Pancreas (tissue), 10 donors: ENCODE measurements around the gene SEC11C. TPM values are rescaled to one million over a fixed set of nuclear protein-coding genes. Genes with fewer than 3 reads are reported as not detected.

Source experiments
- ATAC-seq, 4 donors: fragments of 200-7000 bp; cut with Tn5 transposase; one replicate each; pipeline versions ENCODE4 v1.8.0 to v1.9.1; 2020; ENCODE audit warnings: mild to moderate bottlenecking in 4 of 4, moderate library complexity in 4 of 4
- DNase-seq, 6 donors: peaks; one replicate each; pipeline ENCODE4 v3.0.0-alpha.2; 2020
- FAIRE-seq: peaks from 2 replicates; lab custom pipeline; 2012; peaks lifted over from hg19 to GRCh38; lab: Jason Lieb, UNC
- H3K27ac ChIP-seq, 4 donors: fragments of 200-600 bp; sonication (generic); 1 replicate in 3 of 4; 2 replicates in 1 of 4; pipeline versions ENCODE4 v1.5.0 to v1.8.0; 2020
- H3K27me3 ChIP-seq, 4 donors: fragments of 200-600 bp; one replicate each; pipeline ENCODE4 v1.8.0; 2021
- H3K36me3 ChIP-seq, 3 donors: fragments of 200-600 bp; sonication (generic) in 1 of 3; one replicate each; pipeline versions ENCODE4 v1.5.0 to v1.8.0; 2020 to 2021
- H3K4me1 ChIP-seq, 3 donors: fragments of 200-600 bp; one replicate each; pipeline ENCODE4 v1.8.0; 2021
- H3K4me3 ChIP-seq, 4 donors: fragments of 200-600 bp; sonication (generic) in 2 of 4; one replicate each; pipeline versions ENCODE4 v1.5.0 to v1.8.0; 2020 to 2021
- H3K9me3 ChIP-seq, 4 donors: fragments of 200-600 bp; one replicate each; pipeline ENCODE4 v1.8.0; 2021
- WGBS, 2 donors: extraction: QIAGEN DNeasy Blood & Tissue Kit; methylation state at CpG; one replicate each; pipeline ENCODE4 v1.1.7; 2013; 5-methylcytosine and 5-hydroxymethylcytosine counted together
- intact Hi-C, 3 donors: fragments of 100-400 bp; cut with DNase I; formaldehyde crosslinking; loops; one replicate each; pipeline versions ENCODE4 v1.11.1 to v1.14.2; 2022
- polyA plus RNA-seq, 2 donors: library from polyadenylated mRNA; stranded (reverse); fragments of 200-250 nt; gene quantifications; one replicate each; pipeline ENCODE4 v1.2.3, GENCODE V29; 2013
- total RNA-seq, 6 donors: library from RNA; stranded (reverse); fragmentation: NEBNext Ultra II Directional in 4 of 6; extraction: Animal tissue kit (Norgen Biotek cat#: 25700) in 4 of 6; gene quantifications; one replicate each; pipeline versions ENCODE4 v1.2.1 to v1.2.4, GENCODE V29; 2021 to 2023
- TF ChIP-seq, protein P1 (sequence below), 4 donors: fragments of 200-600 bp; sonication (generic) in 3 of 4; IDR thresholded peaks; one replicate each; pipeline versions ENCODE4 v1.5.0 to v1.8.0; 2021; ENCODE audit warnings: antibody characterized with exemption in 4 of 4
- donor health status: healthy with polysubstance abuse.
- donor health status: DM: no; HTN: no; CAD: no; lungs with moderate emphysema.
- donor health status: DM: no; HTN: no; CAD: no.
- donor health status: control.
- donor health status: control.
- donor health status: Bipolar disorder and iron deficiency.
- donor health status: DM: yes; HTN: yes; CAD: no.
- donor health status: DM: no; HTN: no; CAD: no.
- donor health status: DM: no; HTN: no; CAD: no.
- donor health status: DM: yes; HTN: yes; CAD: no.

The SEC11C gene
- total and polyA plus RNA-seq, 8 donors, result 69.9 to 173 (median 96.7) TPM

DNA sequence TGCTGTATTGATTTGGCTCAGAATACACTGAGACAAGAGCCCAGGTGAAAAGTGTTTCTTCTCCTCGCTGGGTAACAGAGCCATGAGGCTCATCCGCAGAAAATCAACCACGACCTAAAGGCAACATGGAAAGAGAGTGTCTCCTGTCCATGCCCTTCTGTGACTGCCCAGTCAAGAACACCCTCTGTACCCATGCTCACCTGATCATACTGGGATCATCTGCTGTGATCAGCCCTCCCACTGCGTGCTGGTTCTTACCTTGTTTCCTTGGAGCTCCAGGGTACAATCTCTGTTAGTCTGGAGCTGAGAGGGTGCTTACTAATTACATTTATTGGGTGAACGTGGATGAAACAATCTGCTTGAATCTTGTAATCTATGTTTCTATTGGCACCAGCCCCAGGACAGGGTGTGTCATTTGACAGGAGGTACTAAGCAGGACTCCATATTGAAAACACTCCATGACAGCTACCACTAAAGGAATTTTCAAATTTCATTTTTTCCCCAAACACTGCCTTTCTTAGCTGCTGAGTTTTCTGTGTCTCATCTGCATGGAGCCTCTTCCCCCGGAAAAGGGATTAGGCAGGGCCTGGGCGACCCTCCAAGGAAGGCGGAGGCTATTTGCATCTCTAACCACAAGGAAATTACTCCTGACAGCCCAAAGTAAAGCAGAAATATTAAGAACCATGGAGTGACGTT lies 40.6 kb downstream of the SEC11C start:
- intact Hi-C loops, result no loop called here
- WGBS, 2 donors, result 60 to 72% methylated on average over 9 of the region's 9 CpGs
- DNase-seq (no peak), FAIRE-seq (no peak), ATAC-seq (no peak)
- no peaks in the 10 kb centered on the region for H3K36me3 ChIP-seq
- no peaks in the 10 kb centered on the region for H3K9me3 ChIP-seq
- no peaks in the 10 kb centered on the region for H3K4me1 ChIP-seq
- no peak overlapping the region for H3K4me3 ChIP-seq
- no peaks in the 10 kb centered on the region for H3K27me3 ChIP-seq
- H3K27ac ChIP-seq, result no peak overlapping the region
- TF ChIP-seq, protein P1, sequence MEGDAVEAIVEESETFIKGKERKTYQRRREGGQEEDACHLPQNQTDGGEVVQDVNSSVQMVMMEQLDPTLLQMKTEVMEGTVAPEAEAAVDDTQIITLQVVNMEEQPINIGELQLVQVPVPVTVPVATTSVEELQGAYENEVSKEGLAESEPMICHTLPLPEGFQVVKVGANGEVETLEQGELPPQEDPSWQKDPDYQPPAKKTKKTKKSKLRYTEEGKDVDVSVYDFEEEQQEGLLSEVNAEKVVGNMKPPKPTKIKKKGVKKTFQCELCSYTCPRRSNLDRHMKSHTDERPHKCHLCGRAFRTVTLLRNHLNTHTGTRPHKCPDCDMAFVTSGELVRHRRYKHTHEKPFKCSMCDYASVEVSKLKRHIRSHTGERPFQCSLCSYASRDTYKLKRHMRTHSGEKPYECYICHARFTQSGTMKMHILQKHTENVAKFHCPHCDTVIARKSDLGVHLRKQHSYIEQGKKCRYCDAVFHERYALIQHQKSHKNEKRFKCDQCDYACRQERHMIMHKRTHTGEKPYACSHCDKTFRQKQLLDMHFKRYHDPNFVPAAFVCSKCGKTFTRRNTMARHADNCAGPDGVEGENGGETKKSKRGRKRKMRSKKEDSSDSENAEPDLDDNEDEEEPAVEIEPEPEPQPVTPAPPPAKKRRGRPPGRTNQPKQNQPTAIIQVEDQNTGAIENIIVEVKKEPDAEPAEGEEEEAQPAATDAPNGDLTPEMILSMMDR (IDR thresholded peaks at IDR 0.05), result no peak

DNA sequence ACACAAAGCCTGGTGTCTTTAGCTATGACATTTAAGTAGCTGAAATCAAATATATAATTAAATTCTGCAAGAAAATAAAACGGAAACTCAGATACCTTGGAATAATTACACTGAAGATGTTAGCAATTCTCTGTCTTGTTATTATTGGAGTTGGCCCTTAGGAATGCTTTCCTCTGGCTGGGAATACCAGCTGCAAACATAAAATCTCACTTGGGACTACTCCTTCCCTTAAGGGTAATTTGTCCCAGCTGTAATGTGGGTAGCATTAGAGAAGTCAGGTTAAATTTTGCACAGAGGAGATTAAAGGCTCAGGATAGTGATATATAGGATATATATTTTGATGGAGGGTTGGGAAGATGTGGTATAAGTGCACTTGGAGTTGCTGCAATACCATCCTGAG lies 43.0 kb downstream of the SEC11C start:
- Histone ChIP-seq H3K36me3 (no peaks in the 10 kb centered on the region), H3K4me1 (no peaks in the 10 kb centered on the region), H3K9me3 (no peaks in the 10 kb centered on the region), H3K27ac (no peak overlapping the region), H3K27me3 (no peaks in the 10 kb centered on the region), H3K4me3 (no peak overlapping the region)
- DNase-seq, result no peak
- ATAC-seq, result no peak
- TF ChIP-seq, protein P1 (IDR thresholded peaks at IDR 0.05), result no peak
- WGBS, 2 donors, result 88 to 90% methylated on average over 1 of the region's 1 CpG
- intact Hi-C loops, result no loop called here
- FAIRE-seq, result no peak

DNA sequence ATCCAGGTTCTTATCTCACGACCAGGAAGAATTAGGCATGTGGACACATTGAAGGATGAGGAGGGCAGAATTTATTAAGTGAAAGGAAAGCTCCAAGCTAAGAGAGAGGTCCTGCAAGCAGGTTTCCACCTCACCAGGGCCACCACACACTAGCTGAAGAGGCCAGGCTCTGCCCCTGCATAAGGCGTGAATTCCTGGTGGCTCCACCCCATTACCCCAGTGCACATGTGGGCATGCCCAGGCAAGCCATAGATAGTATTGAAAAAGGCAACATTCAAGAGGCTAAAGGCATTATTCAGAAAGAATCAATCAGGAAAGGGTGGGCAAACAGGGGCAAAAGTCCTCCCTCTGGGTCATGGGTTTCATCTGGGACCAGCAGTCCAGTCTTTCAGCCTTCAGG lies 49.3 kb downstream of the SEC11C start:
- WGBS, 2 donors, result 72 to 73% methylated on average over 2 of the region's 2 CpGs

DNA sequence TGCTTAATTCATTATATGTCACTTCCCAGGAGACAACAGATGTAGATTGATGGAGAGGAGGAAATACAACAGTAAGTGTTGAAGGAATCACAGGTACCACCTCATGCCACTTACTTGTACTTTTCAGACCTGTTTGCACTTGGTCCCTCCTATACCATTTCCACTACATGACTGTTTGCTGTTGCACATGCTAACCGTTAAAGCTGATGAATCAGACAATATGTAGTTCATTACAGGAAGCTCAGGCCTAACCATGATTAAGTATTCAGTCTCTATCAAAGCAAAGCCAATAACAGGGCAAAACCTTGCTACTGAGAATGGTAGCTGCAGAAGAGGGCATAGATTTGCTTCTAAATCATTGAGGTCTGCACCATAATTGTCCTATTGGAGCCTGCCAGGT lies 50.1 kb downstream of the SEC11C start:
- Histone ChIP-seq H3K36me3 (no peaks in the 10 kb centered on the region), H3K27ac (no peak overlapping the region), H3K4me1 (no peaks in the 10 kb centered on the region), H3K9me3 (no peaks in the 10 kb centered on the region), H3K27me3 (no peaks in the 10 kb centered on the region), H3K4me3 (no peak overlapping the region)
- DNase-seq, result no peak
- intact Hi-C loops, result no loop called here
- ATAC-seq, result no peak
- TF ChIP-seq, protein P1 (IDR thresholded peaks at IDR 0.05), result no peak
- WGBS, 2 donors, result 69 to 88% methylated on average over 1 of the region's 1 CpG
- no peak for FAIRE-seq

More for the DNA sequence above, 49.3 kb downstream of the SEC11C start:
- ATAC-seq (no peak), FAIRE-seq (no peak), DNase-seq (no peak)
- Histone ChIP-seq H3K27me3 (no peaks in the 10 kb centered on the region), H3K9me3 (no peaks in the 10 kb centered on the region), H3K4me3 (no peak overlapping the region), H3K4me1 (no peaks in the 10 kb centered on the region), H3K36me3 (no peaks in the 10 kb centered on the region), H3K27ac (no peak overlapping the region)
- TF ChIP-seq, protein P1 (IDR thresholded peaks at IDR 0.05), result no peak
- intact Hi-C loops, result no loop called here

DNA sequence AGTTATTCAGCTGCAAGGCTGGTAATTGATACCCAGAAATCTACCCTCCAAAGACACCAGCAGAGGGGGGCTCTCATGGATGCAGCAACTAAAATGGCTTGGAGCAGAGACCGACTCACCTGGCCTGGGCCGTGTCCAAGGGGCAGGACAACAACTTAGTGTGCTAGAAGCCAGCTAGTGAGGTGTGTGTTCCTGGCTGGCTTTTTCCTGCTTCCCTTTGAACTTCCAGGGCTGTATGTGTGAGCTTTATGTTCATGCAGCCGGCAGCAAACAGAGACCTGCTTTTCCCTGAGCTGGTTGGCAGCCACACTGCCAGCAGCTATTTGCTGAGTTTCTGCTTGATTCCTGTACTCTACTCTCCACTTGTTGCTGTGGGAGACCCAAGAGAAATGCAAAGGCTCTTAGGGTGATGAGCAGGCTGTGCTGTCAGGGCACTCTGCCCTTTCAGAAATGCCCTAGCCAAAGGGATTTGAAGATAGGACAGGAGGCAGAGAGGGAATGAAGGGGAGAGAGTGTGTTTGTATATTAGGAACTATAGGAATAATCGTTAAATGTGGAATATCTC lies 56.6 kb downstream of the SEC11C start:
- no peak for ATAC-seq
- TF ChIP-seq, protein P1 (IDR thresholded peaks at IDR 0.05), result no peak
- Histone ChIP-seq H3K4me1 (no peaks in the 10 kb centered on the region), H3K27ac (no peak overlapping the region), H3K4me3 (no peak overlapping the region), H3K9me3 (no peaks in the 10 kb centered on the region), H3K27me3 (no peaks in the 10 kb centered on the region), H3K36me3 (no peaks in the 10 kb centered on the region)
- no peak for FAIRE-seq
- intact Hi-C loops, result no loop called here
- DNase-seq, result no peak
- 56 to 60% methylated on average over 4 of the region's 4 CpGs for WGBS, 2 donors
